Germinal center (tissue), 1 donor: ENCODE data around the gene FADS2.

ENCODE experiments used
- DNase-seq: peaks from one replicate; pipeline ENCODE4 v3.0.0; 2012; ENCODE audit warnings: mixed read lengths, low spot score

Gene FADS2

DNA sequence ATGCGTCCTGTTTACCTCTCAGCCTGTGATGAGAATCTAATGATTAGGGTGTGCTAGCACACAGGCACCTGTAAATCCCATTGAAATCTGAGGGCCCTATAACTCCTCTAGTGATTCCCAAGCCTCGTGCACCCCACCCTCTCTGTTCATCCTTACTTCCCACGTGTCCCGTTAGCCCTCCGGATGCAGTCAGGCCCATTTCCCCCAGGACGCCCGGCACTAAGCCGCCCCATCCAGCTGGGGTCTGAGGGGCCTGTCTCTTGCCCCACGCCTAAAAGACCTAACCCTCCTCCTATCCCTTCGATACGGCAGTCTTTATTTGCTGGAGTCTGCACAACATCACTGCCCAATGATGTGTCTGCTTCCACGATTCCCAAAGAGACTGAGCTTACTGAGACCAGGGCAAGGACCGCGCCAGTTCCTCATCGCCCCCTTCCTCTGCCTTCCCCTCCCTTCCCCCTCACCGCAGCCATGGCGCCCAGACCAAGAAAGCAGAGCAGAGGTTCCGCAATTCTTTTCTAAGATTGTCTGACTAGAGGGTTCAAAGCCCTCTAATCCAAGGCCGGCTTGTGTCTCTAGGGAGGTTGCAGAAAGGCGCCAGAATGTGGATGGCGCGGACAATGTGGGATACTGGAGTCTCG is 1.1 kb upstream of the FADS2 start:
- DNase-seq = no peak

DNA sequence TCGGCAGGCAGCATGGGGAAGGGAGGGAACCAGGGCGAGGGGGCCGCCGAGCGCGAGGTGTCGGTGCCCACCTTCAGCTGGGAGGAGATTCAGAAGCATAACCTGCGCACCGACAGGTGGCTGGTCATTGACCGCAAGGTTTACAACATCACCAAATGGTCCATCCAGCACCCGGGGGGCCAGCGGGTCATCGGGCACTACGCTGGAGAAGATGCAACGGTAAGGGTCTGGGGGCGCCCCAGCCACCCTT is 204 bp downstream of the FADS2 start:
- DNase-seq = no peak

DNA sequence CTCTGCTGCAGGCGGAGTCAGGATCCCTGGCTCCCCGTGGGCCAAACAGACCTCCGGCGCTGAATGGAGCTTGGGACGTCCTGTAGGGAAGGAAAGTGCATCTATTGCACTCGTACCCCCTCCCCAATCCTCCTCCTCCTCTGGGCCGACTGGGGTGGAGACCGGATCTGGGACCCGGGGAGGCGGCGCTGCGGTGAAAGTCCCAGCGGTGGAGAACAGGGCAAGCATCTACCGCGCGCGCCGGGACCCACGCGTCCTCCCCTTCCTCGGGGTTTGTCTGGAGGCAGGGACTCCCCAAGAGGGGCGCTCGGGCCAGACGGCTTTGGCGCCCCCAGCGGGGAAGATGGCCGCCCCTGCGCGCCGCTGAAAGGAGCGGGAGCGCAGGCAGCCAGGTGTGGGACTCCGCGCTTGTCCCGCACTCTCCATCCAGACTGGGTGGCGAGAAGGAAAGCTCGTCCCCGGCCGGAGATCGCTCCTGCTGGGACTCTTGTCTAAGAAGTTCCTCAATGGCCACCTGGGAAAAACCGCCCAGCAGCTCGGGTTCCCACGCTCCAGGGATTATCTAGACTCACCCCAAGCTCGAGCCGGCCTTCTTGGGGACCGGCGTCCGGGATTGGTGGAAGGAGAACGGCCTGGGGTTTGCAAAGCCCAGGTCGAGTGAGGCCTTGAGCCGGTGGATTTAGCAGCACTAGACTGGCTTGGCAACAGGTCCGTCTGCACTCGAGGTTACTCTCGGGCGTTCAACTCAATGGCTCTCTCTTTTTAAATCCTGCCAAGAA is 718 bp downstream of the FADS2 start:
- DNase-seq = peak; percentile 44

DNA sequence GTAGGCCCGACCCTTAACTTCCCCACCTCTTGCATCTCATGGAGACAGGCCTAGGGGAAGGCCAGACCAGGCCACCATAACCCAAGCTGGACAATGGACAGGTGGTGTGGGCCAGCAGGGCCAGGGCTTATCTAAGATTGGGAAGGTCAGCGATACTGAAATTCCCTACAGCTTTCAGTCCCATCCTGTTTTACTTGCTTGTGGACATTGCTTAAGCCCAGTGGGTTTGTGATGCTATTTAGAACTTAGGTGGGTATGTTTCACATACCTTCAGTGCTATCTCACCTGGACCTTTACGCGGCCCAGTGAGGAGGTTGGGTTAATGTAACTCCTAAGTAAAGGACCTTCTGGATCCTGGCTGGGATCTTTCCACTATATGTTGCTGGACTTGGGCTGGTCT is 1.7 kb downstream of the FADS2 start:
- no peak for DNase-seq

DNA sequence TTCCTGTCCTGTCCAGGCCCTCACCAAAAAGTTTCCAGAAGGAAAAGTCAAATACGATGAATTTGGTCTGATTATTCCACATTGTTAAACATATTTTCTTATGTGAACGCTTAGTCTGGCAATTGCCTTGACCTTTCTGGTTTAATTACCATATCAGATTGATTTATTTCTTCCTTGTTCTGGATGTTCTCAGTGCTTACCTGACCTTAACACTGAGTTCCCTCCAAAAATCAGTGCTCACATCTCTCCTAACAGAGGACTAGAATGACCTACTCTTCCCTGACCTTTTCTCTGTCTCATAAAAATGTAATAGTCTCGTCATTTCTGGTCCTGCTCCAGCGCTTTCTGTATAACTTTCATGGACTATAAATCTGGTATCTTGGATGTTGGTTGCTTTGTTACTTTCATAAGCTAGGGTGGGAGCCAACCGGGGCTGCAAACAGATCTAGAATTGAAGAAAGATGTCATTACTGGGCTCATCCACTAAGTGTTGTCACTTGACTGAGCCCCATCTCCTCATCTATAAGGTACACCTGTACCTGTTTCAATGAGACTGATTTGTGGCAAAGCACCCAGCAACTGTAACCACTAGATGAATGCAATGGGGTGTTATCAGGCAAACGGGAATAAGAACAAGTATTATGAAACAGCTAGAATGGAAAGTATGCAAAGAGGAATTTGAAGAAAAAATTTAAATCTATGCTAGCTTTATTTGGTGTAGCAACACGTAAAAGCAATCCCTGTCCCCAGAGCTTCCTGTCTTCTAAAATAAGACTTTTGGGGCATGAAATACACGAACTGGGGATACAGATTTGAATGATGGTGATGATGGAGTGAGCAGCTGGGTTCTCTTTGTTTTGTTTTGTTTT is 2.4 kb downstream of the FADS2 start:
- DNase-seq = no peak

DNA sequence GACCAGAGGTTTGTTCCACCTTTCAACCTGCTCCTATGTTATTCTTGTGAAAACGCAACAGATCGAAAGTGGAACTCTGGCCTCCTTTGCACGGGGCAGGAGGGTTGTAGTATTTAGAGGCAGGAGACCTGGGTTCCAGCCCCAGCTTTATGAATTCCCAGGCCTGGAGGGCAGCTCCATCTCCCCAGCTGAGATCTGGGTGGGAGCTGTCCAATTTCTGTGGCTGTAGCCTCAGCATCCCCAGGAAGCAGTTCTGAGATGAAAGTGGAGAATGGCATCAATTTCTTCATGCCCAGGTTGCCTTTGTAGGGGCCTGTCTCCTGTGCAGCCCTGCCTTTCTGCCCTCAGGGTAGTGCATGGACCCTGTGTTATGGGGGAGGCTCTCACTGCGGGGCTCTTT is 4.1 kb downstream of the FADS2 start:
- DNase-seq = no peak

DNA sequence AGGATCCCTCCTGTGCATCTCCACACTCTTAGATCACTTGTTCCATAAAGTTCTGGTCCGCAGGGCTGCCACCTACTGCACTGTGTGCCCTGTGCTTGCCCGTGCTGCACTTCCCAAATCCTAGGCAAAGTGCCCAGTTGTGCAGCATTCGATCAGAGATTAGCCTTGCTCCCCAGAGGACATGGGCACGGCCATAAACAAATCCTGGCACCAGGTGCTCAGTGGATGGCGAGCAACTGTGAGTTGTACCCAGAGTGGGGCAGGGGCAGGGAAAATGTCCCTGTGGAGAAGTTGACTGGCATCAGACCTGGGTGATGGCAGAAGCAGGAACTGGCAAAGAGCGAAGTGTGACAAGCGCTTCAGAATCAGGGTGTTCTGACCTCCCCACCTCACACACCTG is 4.7 kb downstream of the FADS2 start:
- no peak for DNase-seq

DNA sequence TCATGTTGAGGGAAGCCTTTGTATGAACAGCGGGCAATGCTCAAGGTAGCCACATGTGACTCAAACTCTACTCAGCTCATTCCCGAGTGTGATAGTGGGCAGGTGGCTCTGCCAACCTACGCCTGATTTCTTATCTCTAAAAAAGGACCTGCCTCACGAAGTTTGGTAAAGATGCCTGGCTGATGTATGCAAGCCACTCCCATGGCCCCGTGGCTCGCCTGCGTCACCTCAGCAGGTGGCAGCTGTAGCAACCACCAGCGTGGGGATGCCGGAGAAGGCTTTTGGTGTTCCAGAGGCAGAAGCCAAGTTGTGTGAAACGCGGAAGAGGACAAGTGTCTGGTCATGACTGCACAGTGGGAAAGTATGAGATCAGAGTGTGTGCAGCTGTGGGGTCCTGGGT is 5.4 kb downstream of the FADS2 start:
- no peak for DNase-seq

DNA sequence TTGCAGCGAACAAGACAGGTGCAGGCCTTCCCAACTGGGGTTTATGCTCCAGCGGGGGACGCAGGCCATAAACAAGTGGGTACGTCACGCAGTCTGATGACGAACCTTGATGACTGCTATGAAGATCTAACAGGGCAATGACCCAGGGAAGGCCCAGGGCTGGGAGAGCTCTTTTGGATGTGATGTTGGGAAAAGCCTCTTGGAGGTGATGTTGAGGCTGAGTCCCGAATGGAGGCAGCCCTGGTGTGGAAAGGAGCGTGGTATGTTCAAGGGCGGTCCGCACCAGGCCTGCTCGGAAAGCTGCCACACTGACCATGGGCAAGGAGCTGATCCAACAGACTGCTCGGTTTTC is 5.8 kb downstream of the FADS2 start:
- DNase-seq = no peak

DNA sequence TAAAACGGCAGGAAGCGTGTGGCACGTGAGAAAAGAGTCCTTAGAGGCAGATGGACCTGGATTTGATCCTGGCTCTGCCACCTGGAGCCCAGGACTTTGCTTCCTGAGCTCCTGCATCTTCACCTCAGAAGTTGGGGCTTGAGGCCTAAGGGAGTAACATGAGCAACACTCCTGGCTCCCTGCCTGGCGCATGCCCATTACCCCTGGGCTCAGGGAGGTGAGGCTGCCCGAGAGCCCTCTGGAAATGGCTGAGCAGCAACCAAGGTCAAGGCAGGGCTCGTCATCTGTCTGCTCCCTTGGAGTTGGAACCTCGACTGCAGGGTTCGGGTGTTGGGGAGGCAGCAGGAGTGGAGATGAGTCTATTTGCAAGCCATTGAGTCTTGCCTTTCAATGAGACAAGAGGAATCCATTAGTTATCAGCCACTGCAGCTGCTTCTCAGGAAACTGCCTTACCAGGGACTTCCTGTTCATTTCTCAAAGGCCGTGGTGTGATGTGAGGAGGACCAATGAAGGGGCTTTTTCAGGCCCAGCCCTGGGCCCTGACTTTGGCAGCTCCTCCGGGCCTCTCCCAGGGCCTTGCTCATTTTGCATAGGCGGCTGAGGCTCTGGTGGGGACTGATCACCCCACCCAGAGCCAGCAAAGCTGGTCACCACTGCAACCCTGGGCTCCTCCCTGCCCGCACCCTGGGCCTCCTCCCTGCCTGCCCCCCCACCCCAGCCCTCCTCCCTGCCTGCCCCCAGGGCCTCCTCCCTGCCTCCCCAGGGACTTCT is 6.4 kb downstream of the FADS2 start:
- peak; percentile 59 for DNase-seq

DNA sequence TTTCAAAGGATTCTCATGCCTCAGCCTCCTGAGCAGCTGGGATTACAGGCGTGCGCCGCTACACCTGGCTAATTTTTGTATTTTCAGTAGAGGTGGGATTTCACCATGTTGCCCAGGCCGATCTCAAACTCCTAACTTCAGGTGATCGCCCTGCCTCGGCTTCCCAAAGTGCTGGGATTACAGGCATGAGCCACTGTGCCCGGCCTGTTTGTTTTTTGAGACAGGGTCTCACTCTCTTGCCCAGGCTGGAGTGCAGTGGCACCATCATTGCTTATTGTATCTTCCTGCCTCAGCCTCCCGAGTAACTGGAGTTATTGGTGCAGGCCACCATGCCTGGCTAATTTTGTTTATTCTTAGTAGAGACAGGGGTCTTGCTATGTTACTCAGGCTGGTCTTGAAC is 8.1 kb downstream of the FADS2 start:
- DNase-seq = no peak

DNA sequence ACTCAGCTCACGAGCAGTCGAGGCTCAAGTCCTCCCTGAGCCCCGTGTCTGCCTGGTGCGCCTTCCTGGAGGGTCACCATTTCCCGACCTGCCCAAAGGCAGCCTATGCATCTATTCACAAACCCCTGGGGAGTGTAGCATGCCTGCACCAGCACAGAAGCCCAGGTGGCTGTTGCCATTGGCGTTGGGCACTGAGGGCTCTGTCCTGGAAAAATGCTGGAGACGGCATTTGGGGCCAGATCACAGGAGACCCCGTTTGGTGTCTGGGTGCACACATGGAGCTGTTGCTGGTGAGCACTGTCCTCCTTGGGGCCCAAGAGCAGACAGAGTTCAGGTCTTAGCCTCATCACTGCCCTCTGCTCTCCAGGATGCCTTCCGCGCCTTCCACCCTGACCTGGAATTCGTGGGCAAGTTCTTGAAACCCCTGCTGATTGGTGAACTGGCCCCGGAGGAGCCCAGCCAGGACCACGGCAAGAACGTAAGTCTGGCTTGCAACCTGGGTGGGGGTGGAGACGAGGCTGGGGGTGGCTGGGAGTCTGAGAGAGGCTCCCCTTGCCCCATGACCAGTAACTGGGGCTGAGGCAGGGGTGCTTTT is 9.4 kb downstream of the FADS2 start:
- no peak for DNase-seq

DNA sequence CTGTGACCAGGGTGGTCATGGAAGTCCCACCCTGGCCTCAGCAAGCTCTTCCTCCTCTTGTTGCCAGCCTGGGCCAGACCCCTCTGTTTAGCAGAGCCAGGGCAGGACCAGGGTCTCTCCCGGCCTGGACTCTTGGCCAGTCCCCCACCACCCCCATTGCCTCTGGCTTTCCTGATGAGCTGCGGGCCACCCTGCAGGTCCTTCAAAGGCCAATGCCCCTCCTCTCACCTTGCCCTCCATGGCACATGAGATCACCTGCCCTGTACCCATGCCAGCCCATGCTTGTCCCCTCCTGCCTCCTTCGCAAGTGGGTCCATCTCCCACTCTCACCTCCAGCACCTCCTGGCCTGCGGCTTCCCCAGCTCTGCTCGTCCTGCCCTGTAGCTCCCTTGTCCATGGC is 10.4 kb downstream of the FADS2 start:
- DNase-seq = no peak

DNA sequence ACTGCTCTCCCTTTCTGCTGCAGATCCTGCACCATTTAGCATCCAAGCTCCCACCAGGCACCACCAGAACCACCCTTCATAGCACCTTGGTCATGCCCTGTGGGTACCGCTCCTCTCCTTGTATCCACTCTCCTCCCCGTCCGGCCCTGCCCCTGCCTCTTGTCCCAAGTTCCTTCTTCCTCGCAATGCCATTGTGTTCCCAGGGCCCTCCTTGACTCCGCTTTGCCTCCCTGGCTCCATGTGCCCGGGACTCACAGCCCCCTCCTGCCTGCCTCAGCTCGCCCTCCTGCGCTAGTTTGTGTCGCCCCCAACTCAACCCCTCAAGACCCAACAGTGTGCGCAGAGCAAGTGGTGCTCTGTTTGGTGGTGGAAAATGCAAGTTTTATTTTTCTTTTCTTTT is 10.8 kb downstream of the FADS2 start:
- DNase-seq = no peak

DNA sequence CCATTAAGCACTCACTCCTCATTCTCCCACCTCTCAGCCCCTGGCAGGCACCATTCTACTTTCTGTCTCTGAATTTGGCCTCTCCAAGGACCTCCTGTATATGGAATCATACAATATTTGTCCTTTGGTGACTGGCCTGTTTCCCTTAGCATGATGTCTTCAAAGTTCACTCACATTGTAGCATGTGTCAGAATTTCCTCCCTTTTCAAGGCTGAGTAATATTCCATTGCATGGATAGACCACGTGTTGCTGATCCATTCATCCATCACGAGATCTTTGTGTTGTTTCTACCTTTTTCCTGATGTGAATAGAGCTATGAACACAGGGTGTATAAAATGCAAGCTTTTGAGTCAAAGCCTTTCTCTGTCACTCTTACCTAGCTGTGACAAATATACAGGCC is 11.6 kb downstream of the FADS2 start:
- no peak for DNase-seq

DNA sequence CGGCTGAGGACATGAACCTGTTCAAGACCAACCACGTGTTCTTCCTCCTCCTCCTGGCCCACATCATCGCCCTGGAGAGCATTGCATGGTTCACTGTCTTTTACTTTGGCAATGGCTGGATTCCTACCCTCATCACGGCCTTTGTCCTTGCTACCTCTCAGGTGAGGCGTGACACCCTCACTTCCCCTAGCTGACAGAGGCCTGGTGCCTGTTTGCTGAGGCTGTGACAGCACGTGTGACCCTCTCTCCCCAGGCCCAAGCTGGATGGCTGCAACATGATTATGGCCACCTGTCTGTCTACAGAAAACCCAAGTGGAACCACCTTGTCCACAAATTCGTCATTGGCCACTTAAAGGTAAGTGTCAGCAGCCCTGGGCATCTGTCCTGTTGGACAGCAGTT is 12.3 kb downstream of the FADS2 start:
- no peak for DNase-seq

DNA sequence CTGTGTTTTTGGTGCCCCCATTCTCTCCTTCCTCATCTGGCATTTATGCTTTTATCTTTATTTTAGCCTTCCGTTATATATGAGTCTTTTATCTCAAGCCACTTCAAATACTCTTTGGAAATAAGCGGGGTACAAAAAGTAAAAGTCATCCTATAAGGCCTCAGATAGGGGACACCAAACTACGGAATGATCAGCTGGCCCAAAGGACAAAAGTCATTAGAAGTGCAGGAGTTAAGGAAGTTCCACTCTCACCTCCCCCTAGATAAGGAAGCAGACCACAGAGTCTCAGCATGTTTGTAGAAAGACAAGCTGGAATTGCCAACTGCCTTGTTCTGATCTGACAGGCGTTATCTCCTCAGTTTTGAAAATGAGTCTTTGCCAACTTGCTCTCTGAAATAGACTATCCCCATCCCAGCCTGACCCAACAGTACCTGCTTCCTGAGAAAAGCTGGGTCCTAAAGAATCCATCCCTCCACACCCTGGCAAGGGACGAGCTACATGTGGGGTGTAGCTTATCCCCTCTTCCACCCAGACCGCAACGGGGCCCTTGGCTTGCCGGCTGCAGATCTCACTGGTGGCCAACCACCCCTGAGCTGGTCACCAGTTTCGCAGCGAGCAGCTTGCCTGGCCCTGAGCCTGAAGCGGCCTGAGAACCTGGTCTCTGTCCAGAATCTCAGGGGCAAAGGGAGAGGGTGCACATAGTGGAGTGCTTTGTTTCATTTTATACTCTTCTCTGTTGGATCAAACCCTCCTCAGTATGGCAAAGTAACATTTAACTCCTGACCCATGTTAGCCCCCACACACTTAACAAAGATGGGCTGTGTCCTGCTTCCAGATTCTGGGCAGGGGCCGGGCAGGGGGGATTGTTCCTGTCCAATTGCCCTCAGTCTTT is 13.8 kb downstream of the FADS2 start:
- no peak for DNase-seq

DNA sequence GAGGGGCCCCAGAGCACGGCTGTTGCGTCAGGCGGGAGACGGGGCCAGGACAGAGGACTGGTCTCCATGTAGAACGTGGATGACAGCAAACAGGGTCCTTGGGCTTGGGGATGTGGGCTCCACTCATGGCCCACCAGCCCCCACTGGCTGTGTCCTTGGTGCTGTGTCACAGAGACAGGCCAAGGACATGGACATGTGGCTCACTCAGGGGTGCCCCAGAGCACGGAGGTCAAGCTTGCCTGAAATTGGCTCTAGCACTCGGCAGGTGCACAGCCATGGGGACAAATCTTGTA is 14.4 kb downstream of the FADS2 start:
- DNase-seq = no peak

DNA sequence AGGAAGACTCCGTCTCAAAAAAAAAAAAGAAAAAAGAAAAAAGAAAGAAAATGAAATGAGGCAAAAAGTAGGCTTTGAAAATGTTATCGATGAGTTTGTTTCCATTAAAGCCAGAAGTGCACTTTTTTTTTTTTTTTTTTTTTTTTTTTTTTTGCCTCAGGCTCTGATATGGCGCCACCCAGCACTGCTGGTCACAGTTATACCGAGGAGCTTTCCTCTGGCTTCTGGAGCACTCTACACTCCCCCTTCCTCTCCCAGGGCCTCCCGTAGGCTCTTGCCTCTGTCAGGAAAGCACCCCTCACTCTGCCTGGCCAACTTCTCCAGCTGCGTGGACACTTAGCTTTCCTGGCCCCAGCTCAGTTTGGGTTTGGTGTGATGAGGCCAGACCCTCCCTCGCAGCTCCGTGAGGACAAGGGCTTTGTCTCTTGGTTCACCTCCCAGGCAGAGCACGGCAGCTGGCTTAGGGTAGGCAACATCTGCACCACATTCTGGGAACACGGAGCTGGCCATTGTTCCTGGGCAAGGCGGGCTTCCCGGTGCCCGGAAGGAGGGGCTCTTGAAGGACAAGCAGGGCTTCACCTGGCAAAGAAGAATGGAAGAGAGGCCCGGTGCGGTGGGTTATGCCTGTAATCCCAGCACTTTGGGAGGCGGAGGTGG is 16.9 kb downstream of the FADS2 start:
- DNase-seq = no peak

DNA sequence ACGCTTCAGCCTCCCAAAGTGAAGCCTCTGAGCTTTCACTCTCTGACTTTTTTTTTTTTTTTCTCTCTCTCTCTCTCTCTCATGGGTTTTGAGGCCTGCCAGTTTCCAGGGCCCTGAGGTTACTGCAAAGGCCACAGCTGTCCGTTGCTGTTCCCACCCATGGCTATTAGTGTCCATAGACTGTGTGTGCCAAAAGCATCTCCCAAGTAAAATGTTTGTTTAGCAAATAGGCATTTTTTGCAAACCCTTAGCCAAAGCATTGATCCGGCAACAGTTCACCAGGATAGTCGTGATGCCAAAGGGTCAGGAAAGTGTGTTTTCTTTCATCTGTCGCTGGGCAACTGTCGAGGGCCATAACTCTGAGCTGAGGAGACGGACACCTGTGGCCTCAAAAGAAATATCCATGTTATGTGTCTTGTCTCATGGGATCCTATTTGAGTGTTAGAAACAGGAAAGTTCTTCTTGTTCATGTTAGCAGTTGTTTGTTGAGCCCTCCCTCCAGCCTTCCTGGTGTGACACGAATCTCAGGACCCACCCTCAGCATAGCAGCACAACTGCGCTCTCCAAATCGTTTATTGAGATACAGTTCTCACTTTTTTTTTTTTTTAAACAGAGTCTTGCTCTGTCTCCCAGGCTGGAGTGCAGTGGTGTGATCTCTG is 18.4 kb downstream of the FADS2 start:
- DNase-seq = no peak
